EH (cell line): ENCODE data around the gene LCN10.
"Not testable (repeated sequence)": the region's sequence is repeated elsewhere in the genome, so short reads cannot be mapped to it uniquely, and the experiment has no call there.

ENCODE experiments used
- DNase-seq: peaks from one replicate; pipeline ENCODE4 v3.0.0-alpha.2; 2015; ENCODE audit warnings: low read depth

The LCN10 gene

GRCh38 chr9:136771907-136772415, 29.2 kb upstream of the LCN10 start:
- no peak for DNase-seq

DNA sequence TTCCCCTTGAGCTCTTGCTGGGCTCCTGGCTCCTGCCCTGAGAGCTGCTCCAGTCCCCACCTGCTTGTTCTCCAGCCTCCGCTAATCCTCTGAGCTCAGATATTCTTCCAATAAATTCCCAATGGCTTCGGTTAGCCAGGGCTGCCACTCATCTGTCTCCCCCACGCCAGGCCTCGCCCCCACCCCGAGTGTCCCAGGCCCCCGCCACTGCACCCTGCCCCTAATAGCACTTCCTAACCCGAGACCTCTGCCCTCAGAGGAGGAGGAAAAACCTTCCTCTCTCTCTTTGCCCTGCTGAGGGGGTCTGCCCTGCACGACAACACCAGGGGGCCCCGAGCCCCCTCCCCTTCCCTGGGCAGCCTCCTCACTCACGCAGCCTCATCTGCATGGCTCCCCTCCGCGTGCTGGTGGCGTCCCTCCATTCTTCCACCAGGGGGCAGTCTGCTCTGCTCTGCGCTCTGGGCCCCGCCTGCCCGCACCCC, 27.0 kb upstream of the LCN10 start:
- DNase-seq: no peak

DNA sequence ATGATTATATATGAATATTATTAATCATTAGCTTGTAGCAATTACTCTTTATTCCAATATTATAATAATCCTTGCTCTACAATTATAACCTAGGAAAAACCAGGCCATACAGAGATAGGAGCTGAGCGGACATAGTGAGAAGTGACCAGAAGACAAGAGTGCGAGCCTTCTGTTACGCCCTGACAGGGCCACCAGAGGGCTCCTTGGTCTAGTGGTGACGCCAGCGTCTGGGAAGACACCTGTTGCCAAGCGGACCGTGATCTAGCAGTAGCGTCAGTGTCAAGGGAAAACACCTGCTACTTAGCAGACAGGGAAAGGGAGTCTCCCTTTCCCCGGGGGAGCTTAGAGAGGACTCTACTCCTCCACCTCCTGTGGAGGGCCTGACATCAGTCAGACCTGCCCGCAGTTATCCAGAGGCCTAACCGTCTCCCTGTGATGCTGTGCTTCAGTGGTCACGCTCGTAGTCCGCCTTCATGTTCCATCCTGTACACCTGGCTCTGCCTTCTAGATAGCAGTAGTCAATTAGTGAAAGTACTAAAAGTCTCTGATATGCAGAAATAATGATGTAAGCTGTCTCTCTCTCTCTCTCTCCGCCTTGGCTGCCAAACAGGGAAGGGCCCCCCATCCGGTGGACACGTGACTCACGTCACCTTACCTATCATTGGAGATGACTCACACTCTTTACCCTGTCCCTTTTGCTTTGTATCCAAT, 23.8 kb upstream of the LCN10 start:
- peak; percentile 50 for DNase-seq

GRCh38 chr9:136765745-136766409, 23.1 kb upstream of the LCN10 start:
- DNase-seq: not testable (repeated sequence)

GRCh38 chr9:136765041-136765440, 22.3 kb upstream of the LCN10 start:
- DNase-seq: no peak

DNA sequence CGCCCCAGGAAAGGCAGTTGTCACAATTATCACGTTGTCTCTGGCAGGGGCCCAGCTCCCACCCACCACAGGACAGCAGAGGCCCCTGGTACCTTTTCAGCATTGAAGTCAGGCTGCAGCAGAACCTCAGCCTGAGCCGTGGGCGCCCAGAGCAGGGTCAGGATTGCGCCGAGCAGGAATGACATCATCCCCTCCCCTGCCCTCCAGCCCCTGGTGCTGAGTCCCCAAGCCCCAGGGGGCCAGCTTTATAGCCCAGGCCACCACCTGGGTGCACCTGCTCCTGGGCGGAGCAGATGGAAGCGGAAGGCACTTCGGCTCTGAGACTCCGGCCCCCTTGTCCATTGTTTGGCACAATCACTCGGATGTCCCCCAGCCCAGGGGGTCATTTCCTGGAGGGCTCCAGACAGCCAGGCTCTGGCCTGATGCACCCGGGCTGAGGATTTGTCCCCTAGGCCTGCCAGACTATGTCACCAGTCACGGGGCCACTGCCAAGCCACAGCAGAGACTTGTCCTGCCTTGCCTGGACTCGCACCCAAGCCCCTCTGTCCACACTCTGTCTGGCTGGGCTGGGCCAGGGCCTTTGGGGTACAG, 21.7 kb upstream of the LCN10 start, which contains the start of gene LCN15:
LCN15 (minus strand) TSS at position 218 of the 591 bp plus-strand sequence; CDS start at position 188, 30 bp downstream.
- DNase-seq: no peak

- DNase-seq: no peak
Measured at GRCh38 chr9:136763649-136764035, 20.9 kb upstream of the LCN10 start.

- DNase-seq: peak; percentile 21
Measured at GRCh38 chr9:136762915-136763648, 20.3 kb upstream of the LCN10 start.

- no peak for DNase-seq
Measured at GRCh38 chr9:136762221-136762691, 19.5 kb upstream of the LCN10 start.

- no peak for DNase-seq
Measured at GRCh38 chr9:136761545-136761981, 18.8 kb upstream of the LCN10 start.

GRCh38 chr9:136760834-136761544, 18.2 kb upstream of the LCN10 start:
- DNase-seq: peak; percentile 79

DNA sequence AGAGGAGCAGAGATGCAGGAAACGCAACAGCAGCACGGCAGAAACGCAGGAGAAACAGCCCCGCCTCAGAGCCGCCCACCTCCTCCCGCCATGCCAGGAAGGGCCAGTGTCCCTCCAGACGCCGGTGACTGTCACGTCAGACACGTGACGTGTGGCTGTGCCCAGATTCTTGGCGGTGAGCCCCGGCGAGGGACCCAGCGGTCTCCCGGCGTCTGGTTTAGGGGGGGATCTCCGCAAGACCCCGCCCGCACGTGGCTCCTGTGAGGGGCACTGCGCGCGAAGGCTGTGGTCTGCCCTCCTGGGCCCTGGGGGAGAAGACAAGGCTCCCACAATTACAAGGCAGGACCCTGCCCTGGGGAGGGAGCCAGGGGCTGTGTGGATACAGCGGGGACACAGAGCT, 17.7 kb upstream of the LCN10 start:
- DNase-seq: no peak

DNA sequence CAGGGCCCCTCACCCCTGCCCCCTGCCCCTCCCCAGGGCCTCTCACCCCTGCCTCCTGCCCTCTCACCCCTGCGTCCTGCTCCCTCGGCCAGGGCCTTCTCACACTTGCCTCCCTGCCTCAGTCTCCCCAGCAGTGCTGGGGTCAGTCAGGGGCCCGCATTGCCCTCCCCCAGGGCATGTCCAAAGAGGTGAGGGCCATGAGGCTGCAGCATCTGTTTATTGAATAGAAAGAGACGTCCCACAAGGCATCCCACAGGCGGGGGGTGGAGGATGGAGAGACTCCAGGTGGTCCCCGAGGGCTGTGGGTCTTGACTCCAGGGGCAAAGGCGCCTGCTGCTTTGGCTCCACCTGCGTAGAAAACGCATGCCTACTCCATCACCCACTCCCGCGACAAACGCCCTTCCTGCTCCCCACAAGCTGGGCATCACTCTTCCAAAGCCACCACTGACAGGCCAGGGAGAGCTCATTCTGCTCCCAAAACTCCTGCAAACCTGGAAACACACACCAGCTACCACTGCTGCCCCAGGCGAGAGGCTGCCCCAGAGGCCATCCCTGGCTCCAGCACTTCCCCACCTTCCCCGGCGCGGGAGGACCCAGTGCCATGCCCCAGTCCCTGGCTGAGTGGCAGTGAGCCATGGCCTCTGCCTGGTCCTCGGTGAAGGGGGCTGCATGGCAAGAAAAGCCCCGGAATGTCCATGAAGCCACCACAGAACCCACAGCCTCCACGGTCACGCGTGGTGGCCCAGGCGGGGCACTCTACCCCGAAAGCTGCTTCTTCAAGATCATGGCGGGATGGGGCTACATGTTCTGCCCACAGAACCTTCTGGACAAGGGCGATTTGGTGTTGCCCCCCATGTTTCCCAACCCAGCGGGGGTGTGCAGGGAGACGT, 16.9 kb upstream of the LCN10 start:
- DNase-seq: no peak

- DNase-seq: no peak
Measured at GRCh38 chr9:136759001-136759400, 16.3 kb upstream of the LCN10 start.

DNA sequence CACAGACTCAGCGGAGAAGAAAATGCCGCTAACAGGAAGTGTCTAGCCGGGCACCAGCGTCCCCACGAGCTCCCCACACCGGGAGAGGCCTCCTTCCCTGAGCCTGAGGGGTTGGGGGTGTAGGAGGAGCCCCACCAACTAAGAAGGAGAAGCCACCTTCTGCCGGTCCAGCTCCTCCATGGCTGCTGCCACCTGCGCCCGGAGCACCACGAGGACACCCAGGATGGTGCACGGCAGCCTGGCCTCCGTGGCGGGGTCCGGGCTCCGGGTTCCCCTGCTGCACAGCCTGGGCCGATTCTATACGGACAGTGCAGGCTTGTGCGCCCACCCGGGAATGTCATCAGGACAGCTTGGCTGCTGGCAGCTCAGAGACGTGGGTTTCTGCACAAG, 15.0 kb upstream of the LCN10 start:
- no peak for DNase-seq

DNA sequence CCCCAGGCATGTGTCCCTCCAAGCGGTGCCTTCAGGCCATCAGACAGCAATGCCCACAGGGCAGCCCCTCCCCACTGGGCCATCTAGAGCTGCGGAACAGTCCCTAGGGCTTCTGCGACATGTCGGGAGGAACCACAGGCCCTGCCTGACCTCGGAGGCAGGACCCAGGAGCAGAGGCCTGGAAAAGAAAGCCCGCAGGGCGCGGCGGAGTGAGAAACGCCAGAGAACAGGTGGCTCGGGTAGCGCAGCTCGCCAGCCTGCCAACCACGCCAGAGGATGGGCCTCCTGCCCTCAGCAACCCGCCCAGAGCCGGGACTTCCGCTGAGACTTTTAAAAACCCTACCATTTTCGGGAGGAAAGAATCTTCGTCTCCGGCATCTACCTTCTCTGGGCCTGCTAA, 14.6 kb upstream of the LCN10 start:
- DNase-seq: no peak

DNA sequence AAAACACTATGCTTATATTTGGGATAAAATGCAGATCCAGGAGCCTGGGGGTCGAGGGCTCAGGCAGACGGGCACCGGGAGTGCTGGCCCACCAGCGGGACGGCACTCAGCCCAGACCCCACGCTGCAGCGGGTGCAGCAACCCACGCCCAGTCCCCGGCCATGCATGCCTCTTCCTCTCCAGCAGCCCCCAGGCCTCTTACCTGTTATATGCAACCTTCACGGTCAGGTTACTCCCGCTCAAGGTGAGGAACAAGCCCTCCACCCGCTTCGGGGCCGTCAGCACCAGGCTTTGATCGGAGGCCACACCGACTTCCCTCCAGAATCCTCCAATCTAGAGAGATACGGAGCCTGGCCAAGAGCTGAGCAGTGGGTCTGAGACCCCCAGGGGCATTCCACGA, 14.1 kb upstream of the LCN10 start:
- no peak for DNase-seq

GRCh38 chr9:136756134-136756438, 13.3 kb upstream of the LCN10 start:
- DNase-seq: no peak

DNA sequence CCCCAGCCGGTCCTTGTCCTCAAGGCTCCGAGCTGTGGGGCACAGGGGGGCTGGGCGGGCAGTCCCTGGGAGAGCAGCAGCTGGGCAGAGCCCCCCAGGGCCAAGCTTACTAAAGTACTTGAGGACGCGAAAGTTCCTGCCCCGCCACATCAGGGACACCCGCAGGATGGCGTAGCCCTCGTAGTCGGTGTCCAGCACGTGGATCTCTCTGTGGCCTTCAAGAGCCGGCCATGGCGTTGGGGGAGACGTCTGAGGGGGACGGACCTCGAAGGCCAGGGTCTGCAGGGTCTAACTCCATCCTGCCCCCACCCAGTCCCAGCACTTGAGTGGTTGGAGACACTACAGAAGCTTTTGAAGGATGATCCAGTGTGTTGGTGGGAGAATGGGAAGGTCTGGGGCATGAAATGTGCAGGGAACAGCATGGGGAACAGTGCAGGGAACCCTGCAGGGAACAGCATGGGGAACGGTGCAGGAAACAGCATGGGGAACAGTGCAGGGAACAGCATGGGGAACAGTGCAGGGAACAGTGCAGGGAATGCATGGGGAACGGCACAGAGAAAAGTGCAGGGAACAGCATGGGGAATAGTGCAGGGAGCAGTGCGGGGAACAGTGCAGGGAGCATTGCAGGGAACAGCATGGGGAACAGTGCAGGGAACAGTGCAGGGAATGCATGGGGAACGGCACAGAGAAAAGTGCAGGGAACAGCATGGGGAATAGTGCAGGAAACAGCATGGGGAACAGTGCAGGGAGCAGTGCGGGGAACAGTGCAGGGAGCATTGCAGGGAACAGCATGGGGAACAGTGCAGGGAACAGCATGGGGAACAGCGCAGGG, 12.8 kb upstream of the LCN10 start:
- not testable (repeated sequence) for DNase-seq
